DOHH2 (cell line): ENCODE results near the gene ARAP1.

ENCODE experiments used
- H3F3A ChIP-seq: fragments of 200-600 bp; sonication (generic), shearing (Covaris generic); 2 replicates; pipeline ENCODE4 v1.6.0; 2016; ENCODE audit warnings: antibody characterized with exemption, mild to moderate bottlenecking; ENCODE audit not compliant: control insufficient read depth, insufficient read depth
- H3K27ac ChIP-seq: fragments of 200-600 bp; sonication (generic); 2 replicates; pipeline ENCODE4 v1.5.1; 2014; ENCODE audit warnings: low read depth, mild to moderate bottlenecking, low read length, moderate library complexity
- H3K27me3 ChIP-seq: fragments of 200-600 bp; sonication (generic); 2 replicates; pipeline ENCODE4 v1.6.1; 2014; ENCODE audit warnings: mild to moderate bottlenecking, low read length, mixed read lengths; ENCODE audit not compliant: control insufficient read depth
- H3K36me3 ChIP-seq: fragments of 200-600 bp; sonication (generic); 2 replicates; pipeline ENCODE4 v1.6.1; 2014; ENCODE audit warnings: mild to moderate bottlenecking, low read length, moderate library complexity, mixed read lengths; ENCODE audit not compliant: control insufficient read depth
- H3K4me1 ChIP-seq: fragments of 200-600 bp; sonication (generic); 2 replicates; pipeline ENCODE4 v1.6.1; 2014; ENCODE audit warnings: mild to moderate bottlenecking, low read length, mixed read lengths; ENCODE audit not compliant: control insufficient read depth
- H3K4me2 ChIP-seq: fragments of 200-600 bp; sonication (generic); 2 replicates; pipeline ENCODE4 v1.6.0; 2014; ENCODE audit warnings: mild to moderate bottlenecking, low read length, moderate library complexity
- H3K4me3 ChIP-seq: fragments of 200-600 bp; sonication (generic); 2 replicates; pipeline ENCODE4 v1.5.1; 2014; ENCODE audit warnings: mild to moderate bottlenecking, low read length, mixed read lengths
- H3K79me2 ChIP-seq: fragments of 200-600 bp; sonication (generic); 2 replicates; pipeline ENCODE4 v1.6.1; 2014; ENCODE audit warnings: mild to moderate bottlenecking, low read length, mixed read lengths; ENCODE audit not compliant: control insufficient read depth
- H3K9me2 ChIP-seq: fragments of 200-600 bp; sonication (generic); replicated peaks from 2 replicates; pipeline ENCODE4 v1.6.1; 2014; ENCODE audit warnings: mild to moderate bottlenecking, low read length, mixed read lengths; ENCODE audit not compliant: control insufficient read depth
- H3K9me3 ChIP-seq: fragments of 200-600 bp; sonication (generic); 2 replicates; pipeline ENCODE4 v1.6.1; 2014; ENCODE audit warnings: antibody characterized with exemption, low read length, mixed read lengths; ENCODE audit not compliant: control insufficient read depth, insufficient read depth
- H4K20me1 ChIP-seq: fragments of 200-600 bp; sonication (generic); 2 replicates; pipeline ENCODE4 v1.6.0; 2014; ENCODE audit warnings: low read depth, mild to moderate bottlenecking, antibody characterized with exemption, low read length, moderate library complexity; ENCODE audit not compliant: control insufficient read depth, insufficient read depth
- CTCF ChIP-seq: fragments of 200-600 bp; sonication (generic); IDR thresholded peaks from one replicate; pipeline ENCODE4 v1.5.1; 2014; ENCODE audit warnings: antibody characterized with exemption, mild to moderate bottlenecking, low read depth, low read length; ENCODE audit not compliant: poor library complexity, severe bottlenecking
- EZH2phosphoT487 ChIP-seq: fragments of 200-600 bp; sonication (generic); IDR thresholded peaks from 2 replicates; pipeline ENCODE4 v1.6.1; 2017; ENCODE audit warnings: borderline replicate concordance, mild to moderate bottlenecking, antibody characterized with exemption, low read length, moderate library complexity, mixed read lengths

Gene ARAP1

DNA sequence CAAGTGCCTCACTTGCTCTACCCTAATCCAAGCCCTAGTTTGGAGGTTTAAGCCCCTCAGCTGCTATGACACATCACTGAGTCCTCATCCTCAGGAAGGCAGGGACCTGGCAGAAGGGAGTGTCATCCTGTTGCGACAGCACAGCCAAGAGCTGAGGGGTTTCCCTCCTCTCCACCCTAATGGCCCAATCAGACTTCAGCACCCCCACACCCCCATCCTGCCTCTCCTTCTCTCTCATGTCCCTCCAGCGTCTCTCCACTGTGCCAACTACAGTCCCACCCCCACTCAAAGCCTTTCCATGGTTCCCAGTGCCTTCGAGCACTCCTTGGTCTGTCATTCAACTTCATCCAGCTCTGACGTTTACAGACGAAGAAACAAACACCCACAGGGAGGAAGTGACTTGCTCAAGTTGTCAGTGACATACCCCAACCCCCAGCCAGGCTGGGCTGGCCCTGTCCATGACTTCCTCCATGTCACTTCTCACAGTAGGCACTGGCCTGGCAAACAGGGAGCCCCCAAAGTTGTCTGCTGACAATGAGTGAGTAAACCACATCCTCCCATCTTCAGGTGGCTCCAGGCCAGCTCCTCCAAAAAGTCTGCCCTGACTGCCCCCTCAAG is 15.6 kb downstream of the ARAP1 start:
- H3K79me2 ChIP-seq = peaks cover 40% of the 10 kb centered on the region

DNA sequence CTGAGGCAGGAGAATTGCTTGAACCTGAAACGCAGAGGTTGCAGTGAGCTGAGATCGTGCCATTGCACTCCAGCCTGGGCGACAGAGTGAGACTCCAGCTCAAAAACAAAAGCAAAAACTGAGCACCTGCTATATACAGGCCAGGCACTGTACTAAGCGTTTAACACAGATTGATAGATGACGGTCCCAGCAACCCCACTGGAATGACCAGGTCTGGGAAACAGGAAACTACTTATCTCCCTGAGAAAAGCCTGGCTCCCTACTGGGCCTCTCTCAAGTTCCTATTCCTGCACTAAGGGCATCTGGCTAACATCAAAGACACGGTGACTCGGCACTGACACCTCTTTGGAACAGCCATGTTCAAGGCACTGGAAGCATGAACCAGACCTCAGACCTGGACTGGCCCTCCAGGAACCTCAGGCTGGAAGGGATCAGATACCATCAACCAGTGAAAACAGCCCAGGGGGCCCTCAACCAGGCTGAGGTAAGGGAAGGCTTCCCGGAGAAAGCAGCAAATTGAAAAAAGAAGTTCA is 16.6 kb downstream of the ARAP1 start:
- H3F3A ChIP-seq = peaks cover 15% of the 10 kb centered on the region
- H3K27me3 ChIP-seq = no peaks in the 10 kb centered on the region
- peaks cover 34% of the 10 kb centered on the region for H3K79me2 ChIP-seq
- H3K4me1 ChIP-seq = peaks cover 50% of the 10 kb centered on the region
- no peaks in the 10 kb centered on the region for H3K9me2 ChIP-seq
- H4K20me1 ChIP-seq = no peaks in the 10 kb centered on the region
- no peak overlapping the region for H3K27ac ChIP-seq
- TF ChIP-seq EZH2phosphoT487 = no peak
- no peak for TF ChIP-seq CTCF
- no peak overlapping the region for H3K4me2 ChIP-seq
- H3K36me3 ChIP-seq = no peaks in the 10 kb centered on the region
- no peaks in the 10 kb centered on the region for H3K9me3 ChIP-seq
- no peak overlapping the region for H3K4me3 ChIP-seq

More for the DNA sequence above, 15.6 kb downstream of the ARAP1 start:
- TF ChIP-seq CTCF (no peak), EZH2phosphoT487 (no peak)
- peaks cover 60% of the 10 kb centered on the region for H3K4me1 ChIP-seq
- H3F3A ChIP-seq = peaks cover 18% of the 10 kb centered on the region
- H3K4me3 ChIP-seq = peak overlapping the region; percentile 66
- peak overlapping the region; percentile 78 for H3K27ac ChIP-seq
- no peaks in the 10 kb centered on the region for H3K27me3 ChIP-seq
- no peaks in the 10 kb centered on the region for H3K9me3 ChIP-seq
- no peaks in the 10 kb centered on the region for H3K9me2 ChIP-seq
- no peaks in the 10 kb centered on the region for H3K36me3 ChIP-seq
- no peaks in the 10 kb centered on the region for H4K20me1 ChIP-seq
- H3K4me2 ChIP-seq = peak overlapping the region; percentile 76

DNA sequence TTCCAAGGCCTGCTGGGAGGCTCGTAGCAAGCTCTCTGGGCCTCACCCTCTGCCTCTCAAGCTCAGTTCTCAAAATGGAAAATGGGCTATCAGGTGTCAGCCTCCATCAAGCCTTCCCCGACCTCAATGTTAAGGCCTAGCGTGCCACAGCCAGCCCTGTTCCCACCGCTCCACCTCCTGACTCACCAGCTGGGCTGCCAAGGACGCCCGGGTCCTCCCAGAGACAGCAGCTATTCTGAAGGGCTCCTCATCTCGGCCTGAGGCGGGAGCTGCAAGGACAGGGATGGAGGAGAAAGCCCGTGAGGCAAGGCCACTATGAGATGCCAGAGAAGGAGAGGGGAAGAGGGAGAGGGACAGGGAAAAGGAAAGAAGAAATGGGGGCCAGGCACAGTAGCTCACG is 19.9 kb downstream of the ARAP1 start:
- Histone ChIP-seq H4K20me1 (no peaks in the 10 kb centered on the region), H3K4me3 (no peak overlapping the region), H3K9me2 (no peaks in the 10 kb centered on the region), H3K9me3 (no peaks in the 10 kb centered on the region), H3K27me3 (no peaks in the 10 kb centered on the region), H3K4me1 (peaks cover 31% of the 10 kb centered on the region), H3K79me2 (peaks cover 16% of the 10 kb centered on the region), H3K27ac (no peak overlapping the region), H3K36me3 (no peaks in the 10 kb centered on the region), H3F3A (0 out of 2 replicates have a peak, but pooled peaks cover 5% of the 10 kb centered on the region), H3K4me2 (no peak overlapping the region)
- TF ChIP-seq EZH2phosphoT487 (no peak), CTCF (no peak)
